GM12878 (cell line): ENCODE measurements around the gene NUDT22. TPM values are rescaled to one million over a fixed set of nuclear protein-coding genes. Genes with fewer than 3 reads are reported as not detected.

Source experiments
- ATAC-seq: fragments of 200-7000 bp; cut with Tn5 transposase; 3 replicates; pipeline ENCODE4 v1.9.1; 2020; ENCODE audit warnings: mild to moderate bottlenecking, moderate library complexity
- BruUV-seq: library from RNA; stranded (reverse); fragments of 400-500 nt; replicated peaks from 2 replicates; lab custom pipeline; 2021; lab: Mats Ljungman, UMichigan
- CTCF ChIA-PET: fragments of 300-600 bp; sonication (Branson Sonifier 250); formaldehyde crosslinking; extraction: SDS; loops from one replicate; lab custom pipeline; 2021; ENCODE audit warnings: inconsistent platforms; lab: Yijun Ruan, JAX
- POLR2A ChIA-PET: fragments of 350-600 bp; formaldehyde crosslinking; extraction: SDS; loops from one replicate; lab custom pipeline; 2021; ENCODE audit warnings: inconsistent platforms; lab: Charles Lee
- RAD21 ChIA-PET: fragments of 300-600 bp; sonication (Branson Sonifier 250); formaldehyde crosslinking; loops from one replicate; lab custom pipeline; 2023; ENCODE audit warnings: antibody characterized with exemption; ENCODE audit not compliant: unreplicated experiment; lab: Charles Lee
- SMC1A ChIA-PET: fragments of 300-600 bp; sonication (Branson Sonifier 250); formaldehyde crosslinking; loops from one replicate; lab custom pipeline; 2023; ENCODE audit not compliant: unreplicated experiment, uncharacterized antibody; lab: Charles Lee
- DNase-seq: peaks from one replicate; pipeline ENCODE4 v3.0.0-alpha.2; 2011; ENCODE audit warnings: low read depth, low spot score
- FAIRE-seq: peaks from 3 replicates; lab custom pipeline; 2011; peaks lifted over from hg19 to GRCh38; lab: Jason Lieb, UNC
- H2AFZ ChIP-seq: 2 replicates; pipeline ENCODE4 v1.6.0; 2011; ENCODE audit warnings: low read depth, low read length, control low read depth; ENCODE audit not compliant: control insufficient read depth
- H3K27ac ChIP-seq: 2 replicates; pipeline ENCODE4 v1.5.1; 2011; ENCODE audit warnings: control low read depth; ENCODE audit not compliant: control insufficient read depth, insufficient read depth
- H3K27me3 ChIP-seq, 2 experiments: replicated peaks in 1 of 2; 2 replicates each; pipeline versions ENCODE4 v1.6.0 to v1.6.1; 2011; ENCODE audit warnings: low read length in 1 of 2; ENCODE audit not compliant: control insufficient read depth in 2 of 2, insufficient read depth in 2 of 2
- H3K36me3 ChIP-seq, 2 experiments: 2 replicates each; pipeline ENCODE4 v1.5.1; 2011; ENCODE audit warnings: low read length in 1 of 2; ENCODE audit not compliant: control insufficient read depth in 2 of 2, insufficient read depth in 2 of 2
- H3K4me1 ChIP-seq: 2 replicates; pipeline ENCODE4 v1.6.1; 2011; ENCODE audit warnings: mild to moderate bottlenecking, low read length, moderate library complexity, mixed read lengths; ENCODE audit not compliant: control insufficient read depth, insufficient read depth
- H3K4me2 ChIP-seq: 2 replicates; pipeline ENCODE4 v1.6.0; 2011; ENCODE audit warnings: control low read depth; ENCODE audit not compliant: control insufficient read depth, insufficient read depth
- H3K4me3 ChIP-seq: fragments of 200-600 bp; sonication (generic); 2 replicates; pipeline ENCODE4 v1.5.1; 2016
- H3K79me2 ChIP-seq: 2 replicates; pipeline ENCODE4 v1.6.0; 2011; ENCODE audit warnings: low read length; ENCODE audit not compliant: control insufficient read depth, insufficient read depth
- H3K9ac ChIP-seq: 2 replicates; pipeline ENCODE4 v1.8.0; 2011; ENCODE audit warnings: low read length, control low read depth, mixed read lengths; ENCODE audit not compliant: control insufficient read depth, insufficient read depth
- H3K9me3 ChIP-seq: replicated peaks from 3 replicates; pipeline ENCODE4 v1.5.1; 2011; ENCODE audit warnings: mild to moderate bottlenecking, low read length; ENCODE audit not compliant: control insufficient read depth, insufficient read depth
- H4K20me1 ChIP-seq: 2 replicates; pipeline ENCODE4 v1.6.0; 2011; ENCODE audit not compliant: control insufficient read depth, insufficient read depth
- CBX5 ChIP-seq: sonication (generic); IDR thresholded peaks from 2 replicates; pipeline ENCODE4 v1.6.1; 2016; ENCODE audit warnings: low read depth, moderate library complexity, mild to moderate bottlenecking, inconsistent platforms
- CEBPZ ChIP-seq: fragments of 150-350 bp; IDR thresholded peaks from 2 replicates; pipeline ENCODE4 v1.6.1; 2016; ENCODE audit warnings: low read depth, low read length
- CREM ChIP-seq: IDR thresholded peaks from 2 replicates; pipeline ENCODE4 v1.6.1; 2014; ENCODE audit warnings: antibody characterized with exemption, low read depth
- EZH2 ChIP-seq: IDR thresholded peaks from 2 replicates; pipeline ENCODE4 v1.6.1; 2012; ENCODE audit warnings: low read depth, mild to moderate bottlenecking, control low read depth, inconsistent platforms, low read length, borderline replicate concordance; ENCODE audit not compliant: control insufficient read depth
- GABPA ChIP-seq: IDR thresholded peaks from 2 replicates; pipeline ENCODE4 v1.6.1; 2014; ENCODE audit warnings: antibody characterized with exemption, low read depth, mild to moderate bottlenecking, inconsistent platforms
- HCFC1 ChIP-seq: fragments of 150-350 bp; IDR thresholded peaks from 2 replicates; pipeline ENCODE4 v1.6.1; 2014; ENCODE audit warnings: low read length
- PAX8 ChIP-seq: fragments of 450-650 bp; IDR thresholded peaks from 2 replicates; pipeline ENCODE4 v1.6.1; 2017; ENCODE audit warnings: mild to moderate bottlenecking, moderate library complexity
- POLR2A ChIP-seq: IDR thresholded peaks from 2 replicates; pipeline ENCODE4 v1.6.1; 2011; ENCODE audit warnings: low read depth, mild to moderate bottlenecking, low read length
- RUNX3 ChIP-seq: IDR thresholded peaks from 2 replicates; pipeline ENCODE4 v1.6.1; 2012; ENCODE audit warnings: low read length, inconsistent platforms
- SRF ChIP-seq, 2 experiments: IDR thresholded peaks; 2 replicates each; pipeline ENCODE4 v1.6.1; 2011; ENCODE audit warnings: low read depth in 2 of 2, low read length in 2 of 2, mild to moderate bottlenecking in 1 of 2, moderate library complexity in 1 of 2
- ZSCAN29 ChIP-seq: fragments of 450-650 bp; IDR thresholded peaks from 2 replicates; pipeline ENCODE4 v1.6.1; 2017; ENCODE audit warnings: mild to moderate bottlenecking, moderate library complexity
- WGBS: methylation state at CpG from one replicate; pipeline ENCODE4 v1.1.6; 2016; ENCODE audit warnings: low lambda C conversion rate; ENCODE audit not compliant: insufficient replicate concordance, insufficient coverage; ENCODE audit errors: missing lambda C conversion rate; 5-methylcytosine and 5-hydroxymethylcytosine counted together
- in situ Hi-C: fragments of 300-500 bp; cut with MboI; formaldehyde crosslinking; loops from 9 replicates; pipeline ENCODE4 v1.14.3; 2018; ENCODE audit warnings: mixed read lengths
- intact Hi-C: fragments of 100-400 bp; cut with micrococcal nuclease; formaldehyde crosslinking; loops from one replicate; pipeline ENCODE4 v1.14.2; 2022; ENCODE audit not compliant: unreplicated experiment
- polyA plus RNA-seq, 11 experiments: library from polyadenylated mRNA; depleted of rRNA in 4 of 11; unstranded in 6 of 11; stranded (reverse) in 5 of 11; fragments of >200 nt; fragmentation: Nextera tagmentation in 4 of 11; fragmentation: Illumina TruSeq in 1 of 11; extraction: Ambion mirVana in 4 of 11; extraction: Trizol in 1 of 11; gene quantifications; 1 replicate in 1 of 11; 2 replicates in 10 of 11; pipeline versions ENCODE4 v1.2.1 to v1.2.3, GENCODE V29; 2011 to 2016; ENCODE audit warnings: inconsistent platforms in 2 of 11, missing spikeins in 2 of 11, low read depth in 1 of 11
- total RNA-seq, 4 experiments: library from RNA; depleted of rRNA in 3 of 4; stranded (reverse); fragments of >200 nt in 3 of 4; fragmentation: Illumina TruSeq in 1 of 4; extraction: Trizol in 1 of 4; gene quantifications; 2 replicates each; pipeline versions ENCODE4 v1.2.1 to v1.2.3, GENCODE V29; 2013 to 2021
- TF ChIP-seq, protein P1 (sequence below): IDR thresholded peaks from 2 replicates; pipeline ENCODE4 v1.6.1; 2012; ENCODE audit warnings: low read depth, low read length, improper control_type of control experiment

NUDT22 gene
- total and polyA plus RNA-seq, 10 of the 15 experiments (the other 5 are each of a cell fraction or from before 2014, with no cell fraction given) = 6.7 to 115 (median 64.7) TPM

- TF ChIP-seq GABPA (no peak), HCFC1 (no peak), CREM (no peak), EZH2 (no peak), SRF (IDR thresholded peaks at IDR 0.05; ENCODE audit: low read depth in 2 of 2, low read length in 2 of 2) (no peak), PAX8 (no peak), CEBPZ (no peak), ZSCAN29 (no peak), POLR2A (no peak), CBX5 (no peak), RUNX3 (no peak)
- TF ChIP-seq, protein P1, sequence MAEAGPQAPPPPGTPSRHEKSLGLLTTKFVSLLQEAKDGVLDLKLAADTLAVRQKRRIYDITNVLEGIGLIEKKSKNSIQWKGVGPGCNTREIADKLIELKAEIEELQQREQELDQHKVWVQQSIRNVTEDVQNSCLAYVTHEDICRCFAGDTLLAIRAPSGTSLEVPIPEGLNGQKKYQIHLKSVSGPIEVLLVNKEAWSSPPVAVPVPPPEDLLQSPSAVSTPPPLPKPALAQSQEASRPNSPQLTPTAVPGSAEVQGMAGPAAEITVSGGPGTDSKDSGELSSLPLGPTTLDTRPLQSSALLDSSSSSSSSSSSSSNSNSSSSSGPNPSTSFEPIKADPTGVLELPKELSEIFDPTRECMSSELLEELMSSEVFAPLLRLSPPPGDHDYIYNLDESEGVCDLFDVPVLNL = no peak
- TF ChIP-seq, all 136 proteins: peak for 0
- Histone ChIP-seq H3K36me3 (peaks cover 0 to 5% of the 10 kb centered on the region in 2 experiments; a peak in 2 of 4 replicates), H3K4me1 (peaks cover 11% of the 10 kb centered on the region), H4K20me1 (no peaks in the 10 kb centered on the region), H3K4me3 (no peak overlapping the region), H3K27ac (no peak overlapping the region), H3K9ac (no peak overlapping the region), H2AFZ (no peak overlapping the region), H3K27me3 (no peaks in the 10 kb centered on the region), H3K4me2 (no peak overlapping the region), H3K9me3 (no peaks in the 10 kb centered on the region), H3K79me2 (no peaks in the 10 kb centered on the region)
- no peak for DNase-seq
- 87% methylated on average over 24 of the region's 24 CpGs for WGBS
- intact Hi-C loops = no loop called here
- CTCF ChIA-PET = no interaction called here
- no peak for FAIRE-seq
- POLR2A ChIA-PET = interaction anchor here (0.7 to 1.9 kb wide), 3 partner anchors 9 to 27 kb away, joined by 4 to 7 read pairs (median 4); no protein-coding TSS in a partner anchor
- RAD21 ChIA-PET = no interaction called here
- no TSS peak for BruUV-seq
- in situ Hi-C loops = no loop called here
- ATAC-seq = no peak
- SMC1A ChIA-PET = interaction anchor here (1.2 kb wide), 1 partner anchor 54 kb away, joined by 3 read pairs; no protein-coding TSS in a partner anchor
Observed at GRCh38 chr11:64258356-64258755, 32.3 kb downstream of the NUDT22 start.
